Measurements from ENCODE around the gene CIDEB. TPM values are rescaled to one million over a fixed set of nuclear protein-coding genes. Genes with fewer than 3 reads are reported as not detected.

CIDEB gene
- total and polyA plus RNA-seq, 2 of the 13 experiments (the other 11 are each of a cell fraction or from before 2014, with no cell fraction given): 35.8 to 110 TPM

GRCh38 chr14:24332268-24332993 lies 24.7 kb upstream of the CIDEB start (continued):
- TF ChIP-seq E2F5 (CRISPR knock-in tag; conservative IDR thresholded peaks at IDR 0.05) (peak; percentile 39; the same call in 1 of the 2 replicates), ATF4 (CRISPR knock-in tag; IDR thresholded peaks at IDR 0.05) (peak in 1 of 2 experiments; percentile 93; a peak in 2 of 4 replicates), PCBP2 (optimal IDR thresholded peaks at IDR 0.05; ENCODE audit: low read depth, low read length, poor library complexity, severe bottlenecking) (no peak), RFXANK (CRISPR knock-in tag; IDR thresholded peaks at IDR 0.05) (0 out of 2 replicates have a peak, but pooled peaks have one; percentile 38), ZNF746 (CRISPR knock-in tag; IDR thresholded peaks at IDR 0.05) (no peak; the same call in 1 of the 2 replicates), RERE (CRISPR knock-in tag; IDR thresholded peaks at IDR 0.05; ENCODE audit: low read depth) (no peak; the same call in 1 of the 2 replicates), CREBL2 (CRISPR knock-in tag; IDR thresholded peaks at IDR 0.05; ENCODE audit: borderline replicate concordance) (peak; percentile 97; the same call in 1 of the 2 replicates), AFF4 (CRISPR knock-in tag; IDR thresholded peaks at IDR 0.05) (peak; percentile 56; the same call in 1 of the 2 replicates), DR1 (CRISPR knock-in tag; IDR thresholded peaks at IDR 0.05) (no peak), IRF2 (CRISPR knock-in tag; IDR thresholded peaks at IDR 0.05) (peak; percentile 71), ZXDC (CRISPR knock-in tag; IDR thresholded peaks at IDR 0.05) (peak; percentile 94; the same call in 1 of the 2 replicates)

Data from HepG2 (cell line).